T-helper 2 cell treated with Interferon-gamma antibody and Interleukin-4, amounts not matched to agents 5 μg/mL and 100 μg/mL, for 36 hours (primary cell): ENCODE measurements around the gene ZBTB43.
A peak's percentile ranks its signal among the peaks of the same experiment; 100 is the strongest.
"Not testable (repeated sequence)": the region's sequence is repeated elsewhere in the genome, so short reads cannot be mapped to it uniquely, and the experiment has no call there.

Experiments used
- DNase-seq: peaks from one replicate; pipeline ENCODE4 v3.0.0; 2021; ENCODE audit warnings: low spot score
- H3K27ac Mint-ChIP-seq: one replicate; pipeline ENCODE4 v1.8.0; 2021; ENCODE audit warnings: mild to moderate bottlenecking, mixed read lengths
- H3K27me3 Mint-ChIP-seq: one replicate; pipeline ENCODE4 v1.8.0; 2021; ENCODE audit warnings: low read depth, mixed read lengths
- H3K36me3 Mint-ChIP-seq: one replicate; pipeline ENCODE4 v1.8.0; 2021; ENCODE audit warnings: low read depth, mixed read lengths
- H3K4me1 Mint-ChIP-seq: one replicate; pipeline ENCODE4 v1.8.0; 2021; ENCODE audit warnings: low read depth, mixed read lengths
- H3K4me3 Mint-ChIP-seq: one replicate; pipeline ENCODE4 v1.8.0; 2022; ENCODE audit warnings: mild to moderate bottlenecking, moderate library complexity, mixed read lengths
- H3K9me3 Mint-ChIP-seq: one replicate; pipeline ENCODE4 v1.8.0; 2021; ENCODE audit warnings: mixed read lengths

Gene ZBTB43, protein sequence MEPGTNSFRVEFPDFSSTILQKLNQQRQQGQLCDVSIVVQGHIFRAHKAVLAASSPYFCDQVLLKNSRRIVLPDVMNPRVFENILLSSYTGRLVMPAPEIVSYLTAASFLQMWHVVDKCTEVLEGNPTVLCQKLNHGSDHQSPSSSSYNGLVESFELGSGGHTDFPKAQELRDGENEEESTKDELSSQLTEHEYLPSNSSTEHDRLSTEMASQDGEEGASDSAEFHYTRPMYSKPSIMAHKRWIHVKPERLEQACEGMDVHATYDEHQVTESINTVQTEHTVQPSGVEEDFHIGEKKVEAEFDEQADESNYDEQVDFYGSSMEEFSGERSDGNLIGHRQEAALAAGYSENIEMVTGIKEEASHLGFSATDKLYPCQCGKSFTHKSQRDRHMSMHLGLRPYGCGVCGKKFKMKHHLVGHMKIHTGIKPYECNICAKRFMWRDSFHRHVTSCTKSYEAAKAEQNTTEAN

DNA sequence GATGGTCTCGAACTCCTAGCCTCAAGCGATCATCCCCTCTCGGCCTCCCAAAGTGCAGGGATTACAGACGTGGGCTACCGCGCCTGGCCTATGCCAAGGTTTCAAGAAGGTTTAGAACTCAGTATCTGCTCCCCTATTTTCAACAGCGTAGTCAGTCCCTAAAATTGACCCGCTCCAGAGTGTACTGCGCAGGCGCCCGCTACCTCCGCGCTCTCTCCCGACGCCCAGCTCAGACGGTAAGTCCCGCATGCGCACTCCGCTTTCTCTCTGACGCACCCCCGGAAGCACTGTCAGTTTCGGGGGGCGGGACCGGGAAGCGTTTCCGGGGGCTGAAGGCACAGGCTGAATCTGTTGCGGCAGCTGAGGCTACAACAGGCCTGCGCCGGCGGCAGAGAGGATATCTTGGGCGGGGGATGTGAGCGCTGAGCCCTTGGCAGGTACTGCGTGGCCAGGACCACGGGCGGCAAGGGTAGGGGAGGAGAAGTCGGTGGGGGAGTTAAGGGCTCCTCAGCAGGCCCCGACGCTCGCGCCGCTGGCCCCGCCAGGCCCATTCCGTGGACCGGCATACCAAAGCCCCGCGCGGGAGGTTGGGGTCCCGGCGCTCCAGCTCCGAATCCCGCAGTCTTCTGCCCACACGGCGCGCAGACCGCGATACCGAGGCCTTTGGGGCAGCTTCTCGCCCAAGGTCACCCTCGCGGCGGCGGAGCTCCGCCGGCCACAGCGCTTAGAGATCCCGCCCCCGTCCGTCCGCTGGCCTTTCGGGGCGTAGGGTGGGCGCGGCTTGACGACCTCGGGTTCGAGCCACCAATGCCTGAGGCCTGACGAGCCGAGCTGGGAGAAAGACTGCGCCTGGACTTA is at the start of gene ZBTB43:
ZBTB43 (plus strand) TSS at position 345 of the 858 bp plus-strand sequence. CDS start 27,470 bp downstream, outside the sequence.
- Mint-ChIP-seq H3K4me1 (peaks cover 27% of the 10 kb centered on the region), H3K36me3 (peaks cover 15% of the 10 kb centered on the region), H3K4me3 (peak within 1 kb of the TSS; percentile 100), H3K9me3 (peaks cover 3% of the 10 kb centered on the region), H3K27ac (peak within 1 kb of the TSS; percentile 98), H3K27me3 (no peaks in the 10 kb centered on the region)
- DNase-seq, result peak; percentile 97

DNA sequence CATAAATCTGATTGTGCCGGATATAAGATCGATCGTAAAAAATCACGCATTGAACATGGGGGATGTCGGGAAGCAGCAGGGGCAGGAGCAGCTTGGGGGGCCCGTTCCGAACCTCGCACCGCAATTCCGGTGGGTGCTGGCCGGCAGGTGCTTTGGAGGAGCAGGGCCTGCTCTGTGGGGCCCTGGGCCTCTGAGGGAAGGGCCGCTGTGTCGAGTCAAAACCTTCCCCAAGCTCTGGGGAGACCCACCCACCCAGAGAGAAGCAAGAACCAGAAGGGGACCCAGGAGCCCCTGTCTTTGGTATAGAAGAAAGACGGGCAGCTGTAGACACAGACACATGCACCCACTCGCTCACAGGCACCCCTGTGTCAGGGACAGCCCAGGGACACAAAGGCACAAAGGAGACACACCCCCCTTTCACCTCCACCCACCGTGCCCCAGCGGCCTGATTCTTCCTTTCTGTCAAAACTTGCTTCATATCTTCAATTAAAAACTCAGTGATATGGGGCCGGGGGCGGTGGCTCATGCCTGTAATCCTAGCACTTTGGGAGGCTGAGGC is 49.4 kb upstream of the ZBTB43 start:
- peaks cover 5% of the 10 kb centered on the region for H3K4me1 Mint-ChIP-seq
- no peak overlapping the region for H3K4me3 Mint-ChIP-seq
- H3K27me3 Mint-ChIP-seq, result peaks cover 10% of the 10 kb centered on the region
- no peaks in the 10 kb centered on the region for H3K9me3 Mint-ChIP-seq
- no peak overlapping the region for H3K27ac Mint-ChIP-seq
- no peak for DNase-seq
- H3K36me3 Mint-ChIP-seq, result no peaks in the 10 kb centered on the region

DNA sequence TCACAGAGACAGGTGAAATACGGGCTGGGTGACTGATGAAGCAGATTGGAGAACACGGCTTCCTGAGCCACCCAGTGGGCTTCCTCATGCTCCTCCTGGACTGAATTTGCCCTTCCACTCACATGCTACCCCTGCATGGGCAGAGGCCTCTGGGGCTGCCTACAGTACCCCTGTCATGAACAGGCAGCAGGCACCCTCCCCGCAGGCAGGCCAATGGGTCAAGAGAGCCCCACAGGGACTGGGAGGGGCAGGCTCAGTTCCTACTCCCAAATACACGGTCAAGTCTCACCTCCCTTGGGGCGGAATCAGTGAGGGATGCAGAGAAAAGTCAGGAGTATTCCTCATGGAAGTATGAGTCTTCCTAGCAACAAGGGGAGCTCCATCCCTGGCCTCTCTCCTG is 48.6 kb upstream of the ZBTB43 start:
- H3K9me3 Mint-ChIP-seq, result no peaks in the 10 kb centered on the region
- no peak for DNase-seq
- peaks cover 7% of the 10 kb centered on the region for H3K27me3 Mint-ChIP-seq
- H3K4me3 Mint-ChIP-seq, result no peak overlapping the region
- H3K4me1 Mint-ChIP-seq, result peaks cover 2% of the 10 kb centered on the region
- no peak overlapping the region for H3K27ac Mint-ChIP-seq
- no peaks in the 10 kb centered on the region for H3K36me3 Mint-ChIP-seq

DNA sequence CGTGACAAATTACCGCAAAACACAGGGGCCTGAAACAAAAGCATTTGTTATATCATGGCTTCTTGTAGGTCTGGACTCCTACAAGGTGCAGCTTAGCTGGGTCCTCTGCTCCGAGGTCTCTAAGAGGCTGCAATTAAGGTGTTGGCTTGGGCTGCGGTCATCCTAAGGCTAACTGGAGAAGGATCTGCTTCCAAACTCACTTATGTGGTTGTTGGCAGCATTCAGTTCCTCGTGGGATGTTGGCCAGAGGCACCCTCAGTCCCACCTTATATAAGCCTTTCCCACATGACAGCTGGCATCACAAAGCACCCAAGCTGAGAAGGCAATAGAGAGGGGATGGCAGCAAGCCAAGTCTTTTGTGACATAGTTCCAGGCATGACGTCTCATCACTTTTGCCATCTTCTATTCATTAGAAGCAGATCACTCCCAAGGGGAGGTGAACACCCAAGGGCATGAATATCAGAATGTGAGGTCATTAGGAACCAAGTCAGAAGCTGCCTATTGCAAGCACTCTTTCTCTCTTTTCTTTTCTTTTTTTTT is 47.9 kb upstream of the ZBTB43 start:
- no peaks in the 10 kb centered on the region for H3K36me3 Mint-ChIP-seq
- H3K27ac Mint-ChIP-seq, result no peak overlapping the region
- H3K27me3 Mint-ChIP-seq, result peaks cover 7% of the 10 kb centered on the region
- no peaks in the 10 kb centered on the region for H3K4me1 Mint-ChIP-seq
- no peaks in the 10 kb centered on the region for H3K9me3 Mint-ChIP-seq
- H3K4me3 Mint-ChIP-seq, result no peak overlapping the region
- DNase-seq, result no peak

DNA sequence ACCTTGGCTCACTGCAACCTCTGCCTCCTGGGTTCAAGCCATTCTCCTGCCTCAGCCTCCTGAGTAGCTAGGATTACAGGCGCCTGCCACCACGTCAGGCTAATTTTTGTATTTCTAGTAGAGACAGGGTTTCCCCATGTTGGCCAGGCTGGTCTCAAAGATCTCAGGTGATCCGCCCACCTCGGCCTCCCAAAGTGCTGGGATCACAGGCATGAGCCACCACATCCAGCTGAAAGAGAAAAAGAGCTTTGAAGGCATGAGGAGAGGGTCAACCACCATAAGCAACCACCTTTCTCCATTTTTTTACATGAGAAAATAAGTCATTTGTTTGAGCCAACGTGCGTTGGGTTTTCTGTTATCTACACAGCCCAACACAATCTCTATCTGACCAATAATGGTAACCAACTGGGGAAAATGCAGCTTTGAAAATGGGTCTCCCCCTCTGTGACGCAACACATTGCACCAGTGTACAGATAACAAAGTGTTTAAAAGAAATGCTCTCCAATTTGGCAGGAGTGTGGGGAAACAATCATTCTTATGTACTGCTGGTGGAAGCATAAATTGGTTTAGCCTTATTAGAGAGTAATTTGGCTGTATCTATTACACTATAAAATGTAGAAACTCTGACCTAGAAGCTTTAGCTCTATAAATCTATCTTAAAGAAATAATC is 45.8 kb upstream of the ZBTB43 start:
- Mint-ChIP-seq H3K4me3 (no peak overlapping the region), H3K27ac (no peak overlapping the region), H3K4me1 (no peaks in the 10 kb centered on the region), H3K27me3 (peaks cover 7% of the 10 kb centered on the region), H3K9me3 (no peaks in the 10 kb centered on the region), H3K36me3 (no peaks in the 10 kb centered on the region)
- DNase-seq, result no peak

DNA sequence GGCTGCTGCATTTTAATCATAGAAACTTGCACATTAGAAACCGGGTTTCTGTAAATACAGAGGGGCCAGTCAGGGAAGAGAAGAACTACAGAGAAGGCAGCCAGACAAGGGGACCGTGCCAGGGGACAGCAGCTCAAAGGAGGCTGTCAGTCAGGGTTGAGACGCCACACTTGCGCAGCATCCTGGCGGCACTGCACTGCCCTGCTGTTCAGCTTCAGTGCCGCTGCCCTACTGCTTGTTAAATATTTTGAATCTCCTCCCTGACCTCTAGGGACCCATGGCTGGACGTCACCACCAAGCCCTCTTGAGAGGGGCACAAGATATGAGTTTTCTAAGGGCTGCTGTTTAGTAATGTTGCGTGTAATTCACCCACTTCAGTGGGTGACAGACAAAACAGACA is 43.6 kb upstream of the ZBTB43 start:
- Mint-ChIP-seq H3K4me3 (no peak overlapping the region), H3K4me1 (no peaks in the 10 kb centered on the region), H3K36me3 (no peaks in the 10 kb centered on the region), H3K9me3 (no peaks in the 10 kb centered on the region), H3K27ac (no peak overlapping the region), H3K27me3 (peaks cover 7% of the 10 kb centered on the region)
- DNase-seq, result no peak

DNA sequence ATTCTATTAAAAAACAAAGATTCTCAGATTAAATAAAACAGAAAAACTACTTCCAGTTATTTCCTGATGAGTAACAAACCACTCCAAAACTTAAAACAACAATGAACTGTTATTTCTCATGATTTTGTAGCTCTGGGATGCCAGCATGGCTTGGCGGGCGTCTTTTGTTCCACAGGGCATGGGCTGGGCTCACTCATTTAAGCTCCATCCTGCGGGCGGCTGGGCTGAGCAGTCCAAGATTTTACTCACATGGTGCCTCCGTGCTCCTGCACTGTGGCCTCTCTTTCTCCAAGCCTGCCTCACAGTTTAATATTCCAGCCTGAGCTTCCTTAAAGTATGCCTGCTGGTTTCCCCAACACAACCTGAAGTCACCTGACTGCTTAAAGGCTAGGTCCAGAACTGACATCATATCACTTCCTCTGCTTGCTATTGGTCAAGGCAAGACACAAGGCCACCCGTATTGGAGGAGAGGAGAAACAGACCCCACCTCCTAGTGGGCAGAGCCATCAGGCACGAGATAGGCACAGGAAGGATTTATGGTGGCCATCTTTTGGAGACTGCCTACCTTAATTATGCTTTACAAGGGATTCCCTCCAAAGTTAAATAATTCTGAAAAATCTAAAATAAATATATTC is 41.6 kb upstream of the ZBTB43 start:
- Mint-ChIP-seq H3K27me3 (peaks cover 4% of the 10 kb centered on the region), H3K27ac (no peak overlapping the region), H3K9me3 (no peaks in the 10 kb centered on the region), H3K4me1 (no peaks in the 10 kb centered on the region), H3K4me3 (no peak overlapping the region), H3K36me3 (no peaks in the 10 kb centered on the region)
- no peak for DNase-seq

DNA sequence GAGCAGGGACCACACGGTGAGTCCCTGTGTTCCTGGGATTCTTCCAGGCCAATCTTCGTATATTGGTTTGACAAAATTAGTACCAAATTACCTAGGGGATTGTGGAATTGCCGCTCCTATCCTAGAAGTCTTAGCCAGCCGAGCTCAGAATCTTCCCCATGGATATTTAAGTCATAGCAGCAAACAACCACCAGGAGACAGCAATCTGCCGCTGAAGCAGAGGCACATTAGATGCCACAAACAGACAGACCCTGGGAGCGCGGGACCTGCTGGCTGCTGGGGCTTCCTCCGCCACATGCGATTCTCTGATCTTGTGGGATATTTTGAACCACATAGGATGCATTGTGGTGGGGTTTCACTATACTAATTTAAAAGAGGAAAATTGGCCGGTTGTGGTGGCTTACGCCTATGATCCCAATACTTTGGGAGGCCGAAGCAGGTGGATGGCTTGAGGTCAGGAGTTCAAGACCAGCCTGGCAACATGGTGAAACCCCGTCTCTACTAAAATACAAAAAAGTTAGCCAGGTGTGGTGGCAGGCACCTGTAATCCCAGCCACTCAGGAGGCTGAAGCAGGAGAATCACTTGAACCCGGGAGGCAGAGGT is 31.7 kb upstream of the ZBTB43 start:
- H3K4me1 Mint-ChIP-seq, result no peaks in the 10 kb centered on the region
- H3K4me3 Mint-ChIP-seq, result no peak overlapping the region
- peaks cover 3% of the 10 kb centered on the region for H3K9me3 Mint-ChIP-seq
- H3K27me3 Mint-ChIP-seq, result peaks cover 44% of the 10 kb centered on the region
- H3K36me3 Mint-ChIP-seq, result no peaks in the 10 kb centered on the region
- no peak for DNase-seq
- no peak overlapping the region for H3K27ac Mint-ChIP-seq

DNA sequence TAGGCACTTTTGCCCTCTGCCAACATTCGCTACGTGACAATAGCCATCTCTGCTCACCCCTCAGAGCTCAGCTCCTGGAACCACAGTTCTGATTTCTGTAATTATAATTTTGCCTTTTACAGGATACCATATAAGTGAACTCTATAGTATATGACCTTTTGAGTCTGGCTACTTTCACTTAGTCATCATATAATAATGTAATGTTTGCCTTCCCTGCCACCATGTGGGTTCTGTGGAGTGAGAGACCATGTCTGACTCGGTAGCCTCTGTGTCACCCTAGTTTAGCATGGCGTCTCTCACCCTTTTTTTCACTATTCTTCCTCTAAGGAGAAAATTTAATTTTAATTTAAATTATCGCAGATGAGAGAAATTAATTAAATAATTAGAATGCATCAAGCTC is 28.9 kb upstream of the ZBTB43 start:
- no peaks in the 10 kb centered on the region for H3K4me1 Mint-ChIP-seq
- peaks cover 39% of the 10 kb centered on the region for H3K27me3 Mint-ChIP-seq
- H3K9me3 Mint-ChIP-seq, result no peaks in the 10 kb centered on the region
- H3K36me3 Mint-ChIP-seq, result no peaks in the 10 kb centered on the region
- H3K27ac Mint-ChIP-seq, result no peak overlapping the region
- no peak for DNase-seq
- H3K4me3 Mint-ChIP-seq, result no peak overlapping the region

DNA sequence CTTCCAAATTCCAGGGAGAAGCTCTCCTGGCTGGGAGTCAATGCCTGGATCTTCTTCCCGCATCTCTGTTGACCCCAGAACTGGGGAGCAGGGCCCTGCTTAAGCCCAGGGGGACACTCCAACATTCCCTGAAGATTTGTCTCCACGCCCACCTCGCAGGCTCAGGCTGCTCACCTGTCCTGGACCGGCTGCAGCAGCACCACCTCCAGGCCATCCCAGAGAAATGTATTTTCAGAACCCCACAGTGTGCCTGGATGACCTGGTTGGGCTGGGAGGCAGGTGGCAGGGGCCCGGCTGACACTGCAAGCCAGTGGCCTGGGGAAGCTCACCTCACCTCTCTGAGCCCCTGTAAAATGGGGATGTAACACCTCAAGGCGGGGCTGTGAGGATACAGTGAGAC is 27.1 kb upstream of the ZBTB43 start:
- Mint-ChIP-seq H3K4me1 (peaks cover 3% of the 10 kb centered on the region), H3K9me3 (no peaks in the 10 kb centered on the region), H3K4me3 (no peak overlapping the region), H3K36me3 (no peaks in the 10 kb centered on the region), H3K27ac (no peak overlapping the region), H3K27me3 (peaks cover 34% of the 10 kb centered on the region)
- no peak for DNase-seq

DNA sequence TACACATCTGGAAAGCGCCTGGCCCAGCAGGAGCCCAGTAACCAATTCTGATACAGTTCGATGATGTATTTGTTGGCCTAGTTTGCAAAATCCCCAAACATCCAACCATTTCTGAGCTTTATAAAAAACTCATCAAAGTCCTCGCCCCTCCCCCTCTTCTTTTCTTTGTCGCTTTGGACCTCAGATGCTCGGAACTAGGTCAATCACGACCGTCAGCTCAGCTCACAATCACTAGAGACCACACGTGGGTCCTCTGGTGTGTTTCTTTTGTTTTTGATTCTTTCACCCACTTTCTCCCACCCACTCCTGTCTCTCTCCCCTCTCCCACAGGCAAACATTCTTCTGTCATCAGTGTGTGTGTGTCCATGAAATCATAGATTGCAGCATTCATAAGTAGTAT is 26.7 kb upstream of the ZBTB43 start:
- H3K4me1 Mint-ChIP-seq, result peaks cover 3% of the 10 kb centered on the region
- H3K36me3 Mint-ChIP-seq, result no peaks in the 10 kb centered on the region
- DNase-seq, result no peak
- H3K9me3 Mint-ChIP-seq, result no peaks in the 10 kb centered on the region
- peaks cover 30% of the 10 kb centered on the region for H3K27me3 Mint-ChIP-seq
- no peak overlapping the region for H3K27ac Mint-ChIP-seq
- H3K4me3 Mint-ChIP-seq, result no peak overlapping the region

DNA sequence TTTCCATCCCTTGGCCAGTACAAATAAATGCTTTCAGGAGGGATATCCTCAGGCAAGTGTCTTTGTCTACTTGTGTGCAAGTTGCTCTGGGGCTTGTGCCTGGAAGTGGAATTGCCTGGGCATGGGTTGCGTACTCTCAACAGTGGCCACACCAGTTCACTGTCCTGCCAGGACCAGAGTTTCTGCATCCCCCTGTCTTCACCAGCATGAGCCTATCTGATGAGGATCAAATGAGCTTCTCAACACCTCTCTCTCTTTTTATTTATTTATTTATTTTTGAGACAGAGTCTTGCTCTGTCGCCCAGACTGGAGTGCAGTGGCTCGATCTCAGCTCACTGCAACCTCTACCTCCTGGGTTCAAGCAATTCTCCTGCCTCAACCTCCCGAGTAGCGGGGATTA is 26.1 kb upstream of the ZBTB43 start:
- H3K36me3 Mint-ChIP-seq, H3K9me3 Mint-ChIP-seq, H3K27ac Mint-ChIP-seq, DNase-seq, H3K4me3 Mint-ChIP-seq, H3K4me1 Mint-ChIP-seq: not testable (repeated sequence)
- H3K27me3 Mint-ChIP-seq, result peaks cover 24% of the 10 kb centered on the region
